B cell (primary cell): ENCODE results near the gene SPINK1.

ENCODE experiments used
- EZH2 ChIP-seq: IDR thresholded peaks from 2 replicates; pipeline ENCODE4 v1.6.1; 2012; ENCODE audit warnings: borderline replicate concordance, low read depth, mild to moderate bottlenecking, moderate library complexity, low read length; ENCODE audit not compliant: insufficient read depth, poor library complexity, severe bottlenecking
- TF ChIP-seq, protein P1 (sequence below): fragments of 200-600 bp; IDR thresholded peaks from one replicate; pipeline ENCODE4 v1.8.0; 2022; ENCODE audit warnings: antibody characterized with exemption, mild to moderate bottlenecking

DNA sequence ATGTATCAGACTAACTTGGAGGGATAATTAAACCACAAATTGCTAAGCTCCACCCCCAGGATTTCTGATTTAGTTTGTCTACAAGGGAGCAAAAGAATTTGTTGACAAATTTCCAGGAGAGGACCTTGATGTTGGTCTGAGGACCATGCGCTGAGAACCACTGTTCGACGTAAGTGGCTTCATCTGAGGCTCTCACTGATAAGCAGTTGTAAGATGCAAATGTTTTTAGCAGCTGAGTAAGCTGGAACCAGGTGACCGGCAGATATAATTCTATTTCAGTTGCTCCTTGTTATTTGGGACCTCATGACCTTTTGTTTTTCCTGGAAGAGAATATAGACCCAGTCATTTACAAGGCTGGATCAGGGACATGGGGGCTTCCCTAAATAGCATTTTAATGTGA is 14.1 kb upstream of the SPINK1 start:
- TF ChIP-seq, protein P1, sequence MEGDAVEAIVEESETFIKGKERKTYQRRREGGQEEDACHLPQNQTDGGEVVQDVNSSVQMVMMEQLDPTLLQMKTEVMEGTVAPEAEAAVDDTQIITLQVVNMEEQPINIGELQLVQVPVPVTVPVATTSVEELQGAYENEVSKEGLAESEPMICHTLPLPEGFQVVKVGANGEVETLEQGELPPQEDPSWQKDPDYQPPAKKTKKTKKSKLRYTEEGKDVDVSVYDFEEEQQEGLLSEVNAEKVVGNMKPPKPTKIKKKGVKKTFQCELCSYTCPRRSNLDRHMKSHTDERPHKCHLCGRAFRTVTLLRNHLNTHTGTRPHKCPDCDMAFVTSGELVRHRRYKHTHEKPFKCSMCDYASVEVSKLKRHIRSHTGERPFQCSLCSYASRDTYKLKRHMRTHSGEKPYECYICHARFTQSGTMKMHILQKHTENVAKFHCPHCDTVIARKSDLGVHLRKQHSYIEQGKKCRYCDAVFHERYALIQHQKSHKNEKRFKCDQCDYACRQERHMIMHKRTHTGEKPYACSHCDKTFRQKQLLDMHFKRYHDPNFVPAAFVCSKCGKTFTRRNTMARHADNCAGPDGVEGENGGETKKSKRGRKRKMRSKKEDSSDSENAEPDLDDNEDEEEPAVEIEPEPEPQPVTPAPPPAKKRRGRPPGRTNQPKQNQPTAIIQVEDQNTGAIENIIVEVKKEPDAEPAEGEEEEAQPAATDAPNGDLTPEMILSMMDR, result no peak
- no peak for TF ChIP-seq EZH2
